Measurements from ENCODE around the gene BSCL2.
"Not testable (repeated sequence)": the region's sequence is repeated elsewhere in the genome, so short reads cannot be mapped to it uniquely, and the experiment has no call there.

The BSCL2 gene

DNA sequence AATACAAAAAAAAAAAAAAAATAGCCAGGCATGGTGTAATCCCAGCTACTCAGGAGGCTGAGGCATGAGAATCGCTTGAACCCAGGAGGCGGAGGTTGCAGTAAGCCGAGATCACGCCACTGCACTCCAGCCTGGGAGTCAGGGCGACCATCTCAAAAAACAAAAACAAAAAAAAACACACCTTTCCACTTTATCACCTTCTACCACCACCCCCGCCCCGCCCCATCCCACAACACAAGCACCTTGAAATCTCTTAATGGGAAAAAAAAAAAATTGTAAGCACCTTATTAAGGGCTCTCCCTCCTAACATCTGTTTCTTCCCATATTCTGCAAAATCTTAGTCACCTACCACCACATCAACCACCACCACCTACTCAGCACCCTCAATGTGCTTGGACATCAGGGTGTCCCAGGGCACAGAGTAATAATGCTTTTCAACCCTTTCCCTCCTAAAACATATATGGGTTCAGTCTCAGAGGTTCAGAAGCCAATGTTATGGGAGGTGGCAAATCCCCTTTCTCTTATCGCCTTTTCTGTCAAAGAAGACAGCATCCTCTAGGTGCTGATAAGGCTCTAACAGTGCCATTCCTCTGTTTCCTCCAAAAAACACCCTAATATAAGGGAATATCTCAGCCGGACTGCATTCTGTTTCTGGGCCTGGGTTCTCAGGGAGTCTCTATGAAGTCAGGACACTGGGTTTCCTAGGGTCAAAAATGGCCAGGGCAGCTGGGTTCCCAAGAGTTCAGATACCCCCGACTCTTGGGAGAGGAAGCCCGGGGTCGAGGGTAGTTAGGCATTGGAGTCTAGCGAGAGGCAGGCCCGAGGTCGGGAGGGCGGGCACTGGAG, 54.8 kb downstream of the BSCL2 start:
- no peak for DNase-seq

GRCh38 chr11:62650283-62650682, 56.9 kb downstream of the BSCL2 start:
- not testable (repeated sequence) for DNase-seq

- DNase-seq: no peak
Observed at GRCh38 chr11:62649486-62649885, 57.7 kb downstream of the BSCL2 start.

GRCh38 chr11:62648967-62649364, 58.3 kb downstream of the BSCL2 start:
- DNase-seq: no peak

GRCh38 chr11:62648185-62648966, 58.8 kb downstream of the BSCL2 start:
- DNase-seq: no peak

DNA sequence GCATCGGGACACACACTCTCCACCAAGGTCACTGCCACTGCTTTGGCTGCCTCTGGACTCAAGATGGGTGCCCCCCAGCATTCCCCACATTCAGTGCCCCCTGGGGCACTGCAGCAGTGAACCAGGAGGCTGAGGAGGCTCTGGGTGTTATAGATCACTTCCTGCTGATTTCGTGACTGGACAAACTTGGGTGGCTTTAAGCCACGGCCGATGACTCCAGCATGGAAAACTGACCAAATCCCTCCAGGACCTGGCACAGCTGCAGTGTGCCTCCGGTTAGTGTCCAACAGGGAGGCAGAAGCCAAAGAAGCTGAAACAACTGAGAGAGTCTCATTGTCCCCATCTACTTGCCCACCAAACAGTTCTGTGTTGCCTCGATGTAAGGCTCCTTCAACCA, 59.6 kb downstream of the BSCL2 start:
- DNase-seq: no peak

GRCh38 chr11:62646825-62647608, 60.2 kb downstream of the BSCL2 start:
- no peak for DNase-seq

GRCh38 chr11:62645946-62646824, 61.0 kb downstream of the BSCL2 start, which contains the start of gene GANAB:
TSS of gene GANAB (minus strand) at chr11:62646613. CDS start at chr11:62646599, 14 bp downstream.
- DNase-seq: peak; percentile 76

GRCh38 chr11:62645671-62645945, 61.6 kb downstream of the BSCL2 start:
- no peak for DNase-seq

DNA sequence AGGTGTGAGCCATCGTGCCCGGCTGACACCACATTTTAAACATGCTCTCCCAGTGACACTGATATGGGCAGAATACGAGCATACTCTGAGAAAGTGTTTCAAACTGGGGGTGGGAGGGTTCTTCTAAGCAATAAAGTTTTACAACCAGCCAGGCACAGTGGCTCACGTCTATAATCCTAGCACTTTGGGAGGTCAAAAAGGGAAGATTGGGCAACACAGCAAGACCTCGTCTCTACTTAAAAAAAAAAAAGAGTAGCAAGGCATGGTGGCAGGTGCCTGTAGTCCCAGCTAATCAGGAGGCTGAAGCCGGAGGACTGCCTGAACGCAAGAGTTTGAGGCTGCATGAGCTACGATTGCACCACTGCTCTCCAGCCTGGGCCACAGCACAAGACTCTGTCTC, 63.0 kb downstream of the BSCL2 start:
- no peak for DNase-seq

All from NCI-H1436 treated with DMSO at 0.1 percent for 48 hours (cell line).